ENCODE measurements around the gene GALNT9.

Gene GALNT9

DNA sequence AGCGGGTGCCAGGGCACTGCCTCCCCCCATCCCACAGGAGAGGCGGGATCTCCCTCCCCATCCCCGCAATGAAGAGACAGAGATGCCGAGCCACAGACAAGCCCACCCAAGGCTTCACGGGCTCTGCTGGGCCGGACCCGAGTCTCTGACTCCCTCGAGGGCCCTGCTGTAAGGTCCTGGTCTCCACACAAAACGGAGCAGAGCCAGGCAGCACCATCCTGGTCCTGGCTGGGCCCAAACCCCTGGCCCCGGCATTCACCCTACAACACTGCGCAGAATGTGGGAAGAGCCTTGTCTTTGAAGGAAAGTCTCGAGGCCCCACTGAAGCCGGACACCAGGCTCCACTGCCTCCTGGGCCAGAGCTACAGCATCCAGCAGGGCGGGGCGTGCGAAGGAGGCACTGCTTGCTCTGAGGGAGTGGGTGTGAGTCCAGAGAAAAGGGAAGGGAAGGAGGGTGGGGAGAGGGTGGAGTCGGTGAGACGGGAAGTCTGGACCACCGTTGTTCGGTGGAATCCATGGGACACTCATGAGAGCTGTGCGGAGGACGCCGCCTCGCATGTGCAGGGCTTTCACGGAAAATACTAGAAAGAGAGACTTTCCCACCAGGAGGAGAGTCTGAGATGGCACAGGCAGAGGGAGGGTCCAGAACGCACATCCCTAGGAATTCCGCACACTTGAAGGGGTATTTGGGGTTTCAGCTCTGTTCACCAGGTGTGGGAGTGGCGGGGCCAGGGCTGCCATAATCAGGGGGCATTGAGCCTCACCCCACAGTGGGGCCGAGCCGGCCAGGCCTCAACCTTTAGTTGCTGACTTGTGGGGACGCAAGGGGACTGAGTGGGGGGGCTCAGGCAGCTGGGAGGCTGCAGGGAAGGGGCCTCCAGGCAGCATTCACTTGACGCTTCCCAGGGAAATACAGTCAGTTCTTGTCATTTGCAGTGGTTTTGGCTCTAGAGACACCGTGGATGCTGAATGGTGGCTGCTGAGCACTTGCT is 36.8 kb downstream of the GALNT9 start:
- DNase-seq: no peak

DNA sequence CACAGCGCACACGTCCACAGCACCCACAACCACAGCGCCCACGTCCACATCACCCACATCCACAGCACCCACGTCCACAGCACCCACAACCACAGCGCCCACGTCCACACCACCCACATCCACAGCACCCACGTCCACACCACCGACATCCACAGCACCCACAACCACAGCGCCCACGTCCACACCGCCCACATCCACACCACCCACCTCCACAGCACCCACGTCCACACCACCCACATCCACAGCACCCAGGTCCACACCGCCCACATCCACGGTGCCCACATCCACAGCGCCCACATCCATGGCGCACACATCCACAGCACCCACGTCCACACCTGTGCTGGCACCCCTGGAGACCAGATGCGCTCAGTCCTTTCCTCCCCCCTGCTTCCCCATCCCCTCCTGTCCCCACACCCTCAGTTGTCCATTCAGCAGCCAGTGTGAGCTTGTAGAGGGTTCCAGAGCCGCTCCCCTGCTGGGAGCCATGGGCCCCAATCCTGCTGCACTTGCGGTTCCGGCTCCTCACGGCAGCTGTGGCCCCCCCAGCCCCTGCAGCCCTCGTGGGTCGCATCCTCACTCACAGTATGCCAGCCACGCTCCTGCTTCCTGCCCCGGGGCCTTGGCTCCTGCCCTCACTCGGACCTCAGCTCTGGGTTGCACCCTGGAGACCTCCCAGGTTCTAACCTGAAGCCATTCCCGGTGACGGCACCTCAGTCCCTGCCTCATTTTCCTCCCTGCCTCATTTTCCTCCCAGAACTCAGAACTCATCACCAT is 37.8 kb downstream of the GALNT9 start:
- DNase-seq: no peak

DNA sequence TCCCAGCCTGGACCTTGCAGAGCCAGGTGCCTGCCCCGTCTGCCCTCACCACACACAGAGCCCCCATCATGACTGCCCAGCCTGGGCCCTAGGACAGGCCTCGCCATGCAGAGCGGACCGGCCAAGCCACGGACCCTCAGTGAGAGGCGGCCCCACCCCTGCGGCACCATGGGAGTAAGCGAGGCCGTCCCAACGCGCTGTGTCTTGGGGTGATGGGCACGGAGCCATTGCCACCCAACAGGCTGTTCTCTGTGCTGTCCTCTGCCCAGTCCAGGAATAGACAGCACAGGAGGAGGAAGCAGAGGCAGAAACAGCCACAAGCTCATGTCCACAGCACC is 39.2 kb downstream of the GALNT9 start:
- no peak for DNase-seq

- DNase-seq: no peak
Observed at GRCh38 chr12:132289356-132290202, 39.8 kb downstream of the GALNT9 start.

GRCh38 chr12:132288516-132289215 is 40.7 kb downstream of the GALNT9 start:
- DNase-seq: no peak

DNA sequence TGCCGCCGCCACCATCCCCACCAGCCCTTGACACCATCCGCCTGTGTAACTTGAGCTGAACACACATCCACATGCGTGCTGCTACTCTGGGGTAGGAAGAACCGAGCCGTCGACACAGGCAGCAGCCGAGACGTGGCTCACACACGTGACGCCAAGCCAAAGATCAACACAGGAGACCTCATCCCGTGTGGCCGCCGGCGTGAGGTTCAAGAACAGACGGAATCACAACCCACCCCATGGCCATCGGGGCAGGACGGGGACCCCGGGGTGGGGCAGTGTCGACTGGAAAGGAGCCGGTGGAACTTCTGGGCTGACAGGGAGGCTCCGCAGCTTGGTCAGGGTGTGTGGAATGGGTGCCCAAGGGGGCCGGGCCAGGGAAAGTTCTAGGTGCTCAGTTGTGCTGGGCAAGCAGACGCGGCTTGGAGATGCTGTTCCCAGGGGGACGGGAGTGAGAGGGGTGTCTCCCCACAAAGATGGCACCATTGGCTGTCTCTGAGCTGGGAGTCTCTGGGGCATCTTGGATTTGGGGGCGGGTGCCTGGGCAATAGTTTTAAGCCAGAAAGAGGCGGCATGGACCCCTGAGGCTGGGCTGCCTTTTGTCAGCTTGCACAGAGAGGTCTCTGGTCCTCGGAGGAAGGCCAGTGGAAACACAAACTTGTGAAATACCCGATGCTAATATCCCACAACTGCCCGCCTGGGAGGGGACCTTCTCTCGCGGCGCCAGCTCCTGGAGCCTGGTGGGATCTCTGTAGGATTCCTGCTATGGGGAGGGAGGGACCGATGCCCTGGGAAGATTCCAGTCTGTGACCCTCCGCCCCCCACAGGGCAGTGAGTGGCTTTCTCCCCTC is 41.8 kb downstream of the GALNT9 start:
- DNase-seq: no peak

DNA sequence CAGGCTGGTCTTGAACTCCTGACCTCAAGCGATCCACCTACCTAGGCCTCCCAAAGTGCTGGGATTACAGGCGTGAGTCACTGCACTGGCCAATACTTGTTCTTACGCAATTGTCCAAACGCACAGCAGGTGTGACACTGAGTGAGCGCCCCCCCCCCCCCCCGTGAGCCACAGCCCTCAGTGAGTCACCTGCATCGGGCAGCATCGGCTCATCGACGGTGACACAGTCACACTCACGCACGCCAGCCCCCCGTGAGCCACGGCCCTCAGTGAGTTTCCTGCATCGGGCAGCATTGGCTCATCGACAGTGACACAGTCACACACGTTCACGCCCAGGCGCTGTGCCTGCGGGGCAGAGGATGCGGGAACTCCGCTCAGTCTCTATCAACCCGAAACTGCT is 42.5 kb downstream of the GALNT9 start:
- DNase-seq: no peak

GRCh38 chr12:132285991-132286681 is 43.3 kb downstream of the GALNT9 start:
- no peak for DNase-seq

DNA sequence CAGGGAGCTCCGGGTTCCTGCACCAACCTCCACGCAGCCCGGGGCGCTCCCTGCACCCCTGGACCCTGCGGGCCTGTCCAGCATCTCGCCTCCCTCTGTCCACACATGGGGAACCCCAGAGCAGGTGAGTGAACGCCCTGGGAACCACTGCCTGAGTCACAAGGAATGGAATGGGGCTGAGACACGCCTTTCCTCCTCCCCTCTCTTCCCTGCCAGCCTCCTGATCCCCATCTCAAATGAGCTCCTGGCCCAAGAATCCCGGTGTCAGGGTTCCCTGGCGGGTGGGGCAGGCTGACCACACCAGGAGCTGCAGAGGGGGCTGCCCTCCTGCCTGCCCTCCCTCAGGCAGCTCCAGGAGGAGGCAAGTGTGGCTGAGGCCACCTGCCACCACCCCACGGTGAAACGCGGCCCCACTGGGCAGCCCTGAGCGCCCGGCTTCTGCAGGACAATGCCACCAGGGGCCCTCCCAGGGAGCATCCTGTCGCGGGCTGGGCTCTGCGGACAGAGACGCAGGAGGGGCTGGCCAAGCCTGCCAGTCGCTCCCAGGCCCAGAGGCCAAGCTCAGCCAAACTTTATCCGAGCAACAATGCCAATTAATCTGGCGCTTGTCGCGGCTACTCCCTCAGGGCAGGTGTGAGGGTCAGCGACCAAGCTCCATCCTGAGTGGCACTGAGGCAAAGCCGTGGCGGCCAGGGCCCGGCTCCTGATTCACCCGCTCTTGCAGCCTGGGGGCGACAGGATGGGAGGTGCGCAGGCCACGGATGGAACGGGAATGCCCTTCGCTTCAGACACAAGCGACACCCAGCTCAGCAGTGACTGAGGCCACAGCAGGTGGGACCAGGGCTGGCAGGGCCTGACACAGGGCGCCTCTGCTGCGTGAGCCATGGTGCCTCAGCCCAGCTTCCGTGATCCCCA is 44.3 kb downstream of the GALNT9 start:
- no peak for DNase-seq

DNA sequence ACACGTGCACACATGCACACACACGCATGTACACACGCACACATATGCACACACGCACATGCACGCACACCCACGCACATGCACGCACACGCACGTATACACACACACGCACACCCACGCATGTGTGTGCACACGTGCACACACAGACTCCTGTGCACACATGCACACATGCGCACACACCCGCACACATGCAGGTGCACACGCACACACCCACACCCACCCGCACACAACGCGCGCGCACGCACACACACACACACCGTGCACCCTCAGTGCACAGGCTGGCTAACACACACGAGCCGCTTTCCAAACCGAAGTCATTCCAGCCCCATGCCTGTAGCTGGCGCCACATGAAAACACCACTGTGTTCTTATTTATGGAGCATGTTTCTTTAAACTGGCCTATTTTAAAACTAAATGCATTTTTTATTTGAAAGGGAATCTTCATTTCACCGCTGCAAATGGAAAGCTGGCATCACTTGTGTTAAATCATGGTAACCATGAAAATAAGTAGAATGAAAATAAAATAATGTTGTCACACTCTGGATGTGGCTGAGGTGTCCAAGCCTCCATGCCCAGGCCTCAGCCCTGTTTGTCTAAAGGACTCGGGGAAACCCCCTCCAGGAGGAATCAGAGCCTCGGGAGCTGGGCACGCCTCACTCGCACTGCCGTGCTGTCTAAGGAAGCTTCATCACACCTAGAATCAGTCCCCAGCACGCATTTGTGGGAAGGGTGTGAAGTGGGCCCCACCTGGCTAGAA is 45.1 kb downstream of the GALNT9 start:
- DNase-seq: no peak

DNA sequence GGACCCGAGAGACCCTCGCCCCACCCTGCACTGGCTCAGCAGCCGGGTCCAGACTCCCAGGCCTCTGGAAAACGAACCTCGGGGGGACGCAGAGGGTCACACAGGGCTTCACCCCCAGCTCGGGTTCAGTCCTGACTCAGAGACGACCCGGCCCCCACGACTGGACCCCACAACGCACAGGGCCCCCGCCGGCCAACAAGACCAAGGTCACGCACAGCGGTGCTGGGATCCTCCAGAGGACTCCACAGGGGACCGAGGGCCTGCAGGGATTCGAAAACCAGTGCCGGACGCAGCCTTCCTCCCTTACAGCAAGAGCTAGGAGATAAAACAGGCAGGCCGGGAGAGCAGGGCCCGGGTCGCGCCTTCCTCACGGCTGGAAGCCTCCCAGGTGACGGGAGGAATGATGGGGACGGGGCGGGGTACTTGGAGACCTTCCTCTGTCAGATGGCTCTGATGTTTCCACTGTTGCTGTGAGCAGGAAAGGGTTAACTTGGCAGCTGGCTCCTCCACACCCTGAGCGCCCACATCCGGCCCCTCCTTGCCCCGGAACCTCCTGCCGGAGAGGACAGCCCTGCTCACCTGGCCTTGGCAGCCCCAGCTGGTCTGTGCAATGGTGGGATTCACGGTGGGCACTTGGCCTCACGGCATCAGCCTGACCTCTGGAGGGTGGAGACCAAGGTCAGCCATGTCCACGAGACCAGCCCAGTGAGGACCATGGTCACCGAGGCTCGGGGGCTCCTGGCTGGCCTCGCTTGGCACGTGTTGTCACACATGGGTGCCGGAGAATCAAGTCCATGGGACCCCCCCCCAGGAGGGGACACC is 46.2 kb downstream of the GALNT9 start:
- no peak for DNase-seq

DNA sequence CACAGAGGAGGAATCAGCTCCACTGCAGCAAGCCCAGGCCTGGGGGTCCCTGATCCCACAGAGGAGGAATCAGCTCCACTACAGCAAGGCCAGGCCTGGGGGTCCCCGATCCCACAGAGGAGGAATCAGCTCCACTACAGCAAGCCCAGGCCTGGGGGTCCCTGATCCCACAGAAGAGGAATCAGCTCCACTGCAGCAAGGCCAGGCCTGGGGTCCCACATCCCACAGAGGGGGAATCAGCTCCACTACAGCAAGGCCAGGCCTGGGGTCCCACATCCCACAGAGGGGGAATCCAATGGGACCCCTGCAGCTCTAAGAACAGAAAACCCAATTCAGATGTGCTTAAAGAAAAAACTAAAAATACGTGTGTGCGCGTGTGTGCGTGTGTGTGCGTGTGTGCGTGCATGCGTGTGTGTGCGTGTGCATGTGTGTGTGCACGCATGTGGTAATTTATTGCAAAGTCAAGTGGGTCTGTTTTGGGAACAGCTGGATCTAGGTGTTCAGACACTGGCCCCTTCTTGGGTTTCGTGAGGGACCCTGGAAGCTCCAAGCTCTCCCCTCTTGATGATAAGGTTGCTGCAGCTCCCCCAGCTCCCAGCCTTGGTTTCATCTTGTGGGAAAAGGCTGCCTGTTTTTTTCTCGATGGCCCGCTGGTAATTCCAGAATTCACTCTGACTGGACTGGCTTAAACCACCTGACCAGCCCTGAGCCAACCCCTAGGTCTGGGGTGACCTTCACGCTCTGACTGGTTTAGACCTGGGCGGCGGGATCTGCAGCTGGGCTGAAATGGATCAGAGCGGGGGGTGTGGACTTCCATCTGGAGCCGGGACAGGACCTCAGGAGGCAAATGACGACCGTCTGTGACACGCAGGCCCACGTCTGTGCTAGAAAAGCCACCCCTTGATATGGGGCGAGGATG is 47.1 kb downstream of the GALNT9 start:
- DNase-seq: no peak

- no peak for DNase-seq
Observed at GRCh38 chr12:132281038-132281437, 48.4 kb downstream of the GALNT9 start.

- DNase-seq: no peak
Observed at GRCh38 chr12:132280406-132280805, 49.0 kb downstream of the GALNT9 start.

DNA sequence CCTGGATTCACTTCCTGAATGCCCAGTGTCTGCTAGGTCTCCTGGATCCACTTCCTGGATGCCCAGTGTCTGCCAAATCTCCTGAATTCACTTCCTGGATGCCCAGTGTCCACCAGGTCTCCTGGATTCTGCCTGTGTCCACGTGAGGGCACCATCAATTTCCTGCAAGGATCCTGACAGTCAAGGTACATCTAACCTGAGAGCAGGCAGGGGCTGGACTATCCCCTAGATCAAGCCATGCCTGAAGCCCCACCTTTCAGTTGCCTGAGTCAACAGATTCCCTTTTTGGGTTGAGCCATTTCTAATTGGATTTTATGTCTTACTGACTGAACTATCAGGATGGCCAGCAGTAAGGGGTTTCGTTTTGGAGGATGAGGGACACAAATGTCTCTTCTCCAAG is 49.5 kb downstream of the GALNT9 start:
- DNase-seq: no peak

- DNase-seq: no peak
Observed at GRCh38 chr12:132279184-132279889, 50.1 kb downstream of the GALNT9 start.
